Measurements from ENCODE around the gene MBNL2. TPM values are rescaled to one million over a fixed set of nuclear protein-coding genes. Genes with fewer than 3 reads are reported as not detected.

Gene MBNL2
- total RNA-seq, 1 experiment from 2014 or later: 74.3 TPM

DNA sequence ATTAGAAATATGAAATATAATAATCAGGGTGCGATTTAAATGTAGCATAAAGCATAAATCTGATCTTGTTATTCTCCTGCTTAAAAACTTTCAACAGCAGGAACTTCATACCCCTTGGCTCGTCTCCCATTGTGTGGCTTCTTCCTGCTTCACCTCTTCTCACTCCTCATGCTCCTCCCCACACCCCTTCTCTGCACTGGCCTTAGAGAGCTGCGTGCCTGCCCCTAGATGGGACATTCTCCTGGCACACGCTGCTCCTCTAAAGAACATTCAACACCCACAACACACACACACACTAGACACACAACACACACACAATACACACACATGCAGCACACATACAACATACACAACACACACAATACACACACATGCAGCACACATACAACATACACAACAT is 107.2 kb downstream of the MBNL2 start:
- no peaks in the 10 kb centered on the region for H3K9me3 Mint-ChIP-seq (ENCODE audit: unreplicated experiment)
- peaks cover 6% of the 10 kb centered on the region for H3K36me3 Mint-ChIP-seq (ENCODE audit: insufficient read depth, unreplicated experiment)
- TF ChIP-seq, protein P1, sequence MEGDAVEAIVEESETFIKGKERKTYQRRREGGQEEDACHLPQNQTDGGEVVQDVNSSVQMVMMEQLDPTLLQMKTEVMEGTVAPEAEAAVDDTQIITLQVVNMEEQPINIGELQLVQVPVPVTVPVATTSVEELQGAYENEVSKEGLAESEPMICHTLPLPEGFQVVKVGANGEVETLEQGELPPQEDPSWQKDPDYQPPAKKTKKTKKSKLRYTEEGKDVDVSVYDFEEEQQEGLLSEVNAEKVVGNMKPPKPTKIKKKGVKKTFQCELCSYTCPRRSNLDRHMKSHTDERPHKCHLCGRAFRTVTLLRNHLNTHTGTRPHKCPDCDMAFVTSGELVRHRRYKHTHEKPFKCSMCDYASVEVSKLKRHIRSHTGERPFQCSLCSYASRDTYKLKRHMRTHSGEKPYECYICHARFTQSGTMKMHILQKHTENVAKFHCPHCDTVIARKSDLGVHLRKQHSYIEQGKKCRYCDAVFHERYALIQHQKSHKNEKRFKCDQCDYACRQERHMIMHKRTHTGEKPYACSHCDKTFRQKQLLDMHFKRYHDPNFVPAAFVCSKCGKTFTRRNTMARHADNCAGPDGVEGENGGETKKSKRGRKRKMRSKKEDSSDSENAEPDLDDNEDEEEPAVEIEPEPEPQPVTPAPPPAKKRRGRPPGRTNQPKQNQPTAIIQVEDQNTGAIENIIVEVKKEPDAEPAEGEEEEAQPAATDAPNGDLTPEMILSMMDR (IDR thresholded peaks at IDR 0.05; ENCODE audit: unreplicated experiment): no peak
- H3K27ac Mint-ChIP-seq (ENCODE audit: low read depth, unreplicated experiment): no peak overlapping the region
- no peak for DNase-seq (ENCODE audit: unreplicated experiment)
- CTCF ChIA-PET: interaction anchor here (1.3 to 2.2 kb wide), 2 partner anchors 15 to 107 kb away, joined by 5 to 12 read pairs; partner anchors contain the start of gene MBNL2
- no peaks in the 10 kb centered on the region for H3K27me3 Mint-ChIP-seq (ENCODE audit: insufficient read depth, unreplicated experiment)
- POLR2A ChIA-PET: interaction anchor here (1.0 kb wide), 1 partner anchor 1545 kb away, joined by 3 read pairs; no protein-coding TSS in a partner anchor
- no TSS peak for BruUV-seq (replicated peaks)
- intact Hi-C loops (cut with micrococcal nuclease): no loop called here
- H3K4me3 Mint-ChIP-seq (ENCODE audit: unreplicated experiment): no peak overlapping the region
- H3K4me1 Mint-ChIP-seq (ENCODE audit: insufficient read depth, unreplicated experiment): peaks cover 17% of the 10 kb centered on the region

DNA sequence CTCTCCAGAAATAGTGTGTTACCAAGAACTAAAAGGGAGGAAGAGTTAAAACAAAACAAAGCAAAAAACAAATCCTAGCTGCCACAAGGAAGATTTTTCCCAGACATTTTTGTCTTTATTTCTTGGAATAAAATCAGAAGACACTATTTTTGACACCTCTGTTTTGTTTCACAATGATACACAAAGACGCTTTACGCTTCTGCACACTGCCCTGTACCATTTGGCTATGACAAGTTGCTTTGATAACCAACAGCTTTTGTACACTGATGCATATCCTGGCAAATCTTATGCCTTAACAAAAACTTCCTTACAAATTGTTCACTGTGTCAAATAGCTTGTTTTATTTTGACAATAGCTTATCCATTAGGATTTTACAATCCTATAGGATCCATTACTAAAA is 108.3 kb downstream of the MBNL2 start:
- CTCF ChIA-PET: interaction anchor here (0.6 to 3.1 kb wide), 8 partner anchors 14 to 312 kb away, joined by 3 to 13 read pairs (median 5); partner anchors contain the start of gene MBNL2
- no peaks in the 10 kb centered on the region for H3K27me3 Mint-ChIP-seq (ENCODE audit: insufficient read depth, unreplicated experiment)
- TF ChIP-seq, protein P1 (IDR thresholded peaks at IDR 0.05; ENCODE audit: unreplicated experiment): no peak
- peaks cover 17% of the 10 kb centered on the region for H3K4me1 Mint-ChIP-seq (ENCODE audit: insufficient read depth, unreplicated experiment)
- no peak for DNase-seq (ENCODE audit: unreplicated experiment)
- POLR2A ChIA-PET: interaction anchor here (1.0 kb wide), 2 partner anchors 9 to 15 kb away, joined by 3 read pairs; no protein-coding TSS in a partner anchor
- no TSS peak for BruUV-seq (replicated peaks)
- no peaks in the 10 kb centered on the region for H3K9me3 Mint-ChIP-seq (ENCODE audit: unreplicated experiment)
- H3K36me3 Mint-ChIP-seq (ENCODE audit: insufficient read depth, unreplicated experiment): peaks cover 6% of the 10 kb centered on the region
- H3K27ac Mint-ChIP-seq (ENCODE audit: low read depth, unreplicated experiment): no peak overlapping the region
- no peak overlapping the region for H3K4me3 Mint-ChIP-seq (ENCODE audit: unreplicated experiment)
- intact Hi-C loops (cut with micrococcal nuclease): no loop called here

DNA sequence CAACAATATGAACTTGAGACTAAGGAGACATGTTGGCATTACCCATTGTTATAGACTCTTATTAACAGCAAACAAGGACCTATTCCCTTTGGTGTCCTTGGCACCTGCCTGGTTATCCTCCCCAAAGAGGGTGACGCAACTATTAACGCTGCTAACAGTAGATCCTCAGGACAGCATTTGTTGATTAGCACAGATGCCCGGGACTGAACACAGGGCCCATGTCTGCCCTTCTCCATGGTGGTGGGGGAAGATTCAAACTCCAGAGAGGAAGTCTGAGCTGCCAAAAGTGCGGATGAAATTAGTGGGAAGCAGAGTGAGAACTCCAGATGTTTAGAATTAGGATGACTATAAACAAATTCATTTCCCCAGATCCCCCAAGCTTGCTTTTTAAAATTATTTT is 110.6 kb downstream of the MBNL2 start:
- BruUV-seq (replicated peaks): no TSS peak
- no peaks in the 10 kb centered on the region for H3K36me3 Mint-ChIP-seq (ENCODE audit: insufficient read depth, unreplicated experiment)

DNA sequence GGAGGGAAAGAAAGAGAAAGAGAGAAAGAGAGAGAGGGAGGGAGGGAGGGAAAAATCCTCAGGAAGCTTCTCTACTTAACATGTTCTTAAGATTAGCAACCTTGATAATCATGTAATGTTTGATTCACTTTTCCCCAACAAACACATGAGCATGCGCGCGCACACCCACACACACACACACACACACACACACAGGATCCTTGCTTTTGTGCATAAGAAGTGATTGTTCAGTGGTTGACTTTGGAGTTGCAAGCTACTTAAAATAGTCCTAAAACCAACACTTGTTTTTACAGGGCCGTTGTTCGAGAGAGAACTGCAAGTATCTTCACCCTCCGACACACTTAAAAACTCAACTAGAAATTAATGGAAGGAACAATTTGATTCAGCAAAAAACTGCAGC is 111.8 kb downstream of the MBNL2 start:
- Mint-ChIP-seq H3K27me3 (ENCODE audit: insufficient read depth, unreplicated experiment) (no peaks in the 10 kb centered on the region), H3K36me3 (ENCODE audit: insufficient read depth, unreplicated experiment) (no peaks in the 10 kb centered on the region), H3K27ac (ENCODE audit: low read depth, unreplicated experiment) (no peak overlapping the region), H3K4me3 (ENCODE audit: unreplicated experiment) (no peak overlapping the region), H3K9me3 (ENCODE audit: unreplicated experiment) (no peaks in the 10 kb centered on the region), H3K4me1 (ENCODE audit: insufficient read depth, unreplicated experiment) (peaks cover 7% of the 10 kb centered on the region)
- DNase-seq (ENCODE audit: unreplicated experiment): no peak
- no TSS peak for BruUV-seq (replicated peaks)
- TF ChIP-seq, protein P1 (IDR thresholded peaks at IDR 0.05; ENCODE audit: unreplicated experiment): no peak
- ChIA-PET CTCF (interaction anchor here (0.6 to 1.6 kb wide), 8 partner anchors 11 to 1953 kb away, joined by 3 to 9 read pairs (median 4); no protein-coding TSS in a partner anchor), POLR2A (interaction anchor here (2.5 kb wide), 1 partner anchor 110 kb away, joined by 8 read pairs; no protein-coding TSS in a partner anchor)
- intact Hi-C loops (cut with micrococcal nuclease): no loop called here

More for the DNA sequence above, 110.6 kb downstream of the MBNL2 start:
- no peak for DNase-seq (ENCODE audit: unreplicated experiment)
- H3K4me3 Mint-ChIP-seq (ENCODE audit: unreplicated experiment): no peak overlapping the region
- H3K27ac Mint-ChIP-seq (ENCODE audit: low read depth, unreplicated experiment): no peak overlapping the region
- TF ChIP-seq, protein P1 (IDR thresholded peaks at IDR 0.05; ENCODE audit: unreplicated experiment): no peak
- no peaks in the 10 kb centered on the region for H3K9me3 Mint-ChIP-seq (ENCODE audit: unreplicated experiment)
- no peaks in the 10 kb centered on the region for H3K27me3 Mint-ChIP-seq (ENCODE audit: insufficient read depth, unreplicated experiment)
- peaks cover 9% of the 10 kb centered on the region for H3K4me1 Mint-ChIP-seq (ENCODE audit: insufficient read depth, unreplicated experiment)
- ChIA-PET POLR2A (interaction anchor here (1.0 to 2.5 kb wide), 3 partner anchors 10 to 109 kb away, joined by 3 to 8 read pairs (median 3); no protein-coding TSS in a partner anchor), CTCF (interaction anchor here (0.6 to 3.1 kb wide), 7 partner anchors 11 to 260 kb away, joined by 3 to 13 read pairs (median 4); no protein-coding TSS in a partner anchor)
- intact Hi-C loops (cut with micrococcal nuclease): no loop called here

Measured in MCF 10A (cell line).